Lower lobe of right lung (tissue), 2 donors: ENCODE results near the gene TECPR2. TPM values are rescaled to one million over a fixed set of nuclear protein-coding genes. Genes with fewer than 3 reads are reported as not detected.
A peak's percentile ranks its signal among the peaks of the same experiment; 100 is the strongest.
"Not testable (repeated sequence)": the region's sequence is repeated elsewhere in the genome, so short reads cannot be mapped to it uniquely, and the experiment has no call there.

Experiments used
- ATAC-seq, 2 donors: fragments of 200-7000 bp; cut with Tn5 transposase; one replicate each; pipeline ENCODE4 v1.9.1; 2020 to 2022; ENCODE audit warnings: mild to moderate bottlenecking in 2 of 2, moderate library complexity in 2 of 2
- DNase-seq: peaks from one replicate; pipeline ENCODE4 v3.0.0-alpha.2; 2020
- H3K27ac ChIP-seq: fragments of 200-600 bp; one replicate; pipeline ENCODE4 v1.8.0; 2022
- H3K27me3 ChIP-seq: fragments of 200-600 bp; one replicate; pipeline ENCODE4 v1.8.0; 2022; ENCODE audit warnings: low read depth
- H3K36me3 ChIP-seq: fragments of 200-600 bp; one replicate; pipeline ENCODE4 v1.8.0; 2022; ENCODE audit warnings: mild to moderate bottlenecking
- H3K4me1 ChIP-seq: fragments of 200-600 bp; one replicate; pipeline ENCODE4 v1.8.0; 2022
- H3K4me3 ChIP-seq: fragments of 200-600 bp; one replicate; pipeline ENCODE4 v1.8.0; 2022; ENCODE audit warnings: mild to moderate bottlenecking
- H3K9me3 ChIP-seq: fragments of 200-600 bp; one replicate; pipeline ENCODE4 v1.8.0; 2022
- intact Hi-C: fragments of 100-400 bp; cut with DNase I; formaldehyde crosslinking; loops from one replicate; pipeline ENCODE4 v1.11.0; 2022
- total RNA-seq: library from RNA; stranded (reverse); fragmentation: NEBNext Ultra II Directional; extraction: Animal tissue kit (Norgen Biotek cat#: 25700); gene quantifications from one replicate; pipeline ENCODE4 v1.2.1, GENCODE V29; 2021
- TF ChIP-seq, protein P1 (sequence below): fragments of 200-600 bp; IDR thresholded peaks from one replicate; pipeline ENCODE4 v1.8.0; 2022; ENCODE audit warnings: antibody characterized with exemption, mild to moderate bottlenecking
- donor health status: DM: no; HTN: yes; CAD: no; lungs with severe emphysema.

Gene TECPR2
- total RNA-seq, 1 donor from 2014 or later = 23.2 TPM

GRCh38 chr14:102516531-102517391, 154.0 kb downstream of the TECPR2 start:
- ATAC-seq (peak; percentile 90 to 91), DNase-seq (peak; percentile 71)
- Histone ChIP-seq H3K27me3 (no peaks in the 10 kb centered on the region), H3K4me1 (peaks cover 6% of the 10 kb centered on the region), H3K27ac (peak overlapping the region; percentile 73), H3K4me3 (peak overlapping the region; percentile 69), H3K36me3 (no peaks in the 10 kb centered on the region), H3K9me3 (no peaks in the 10 kb centered on the region)
- TF ChIP-seq, protein P1, sequence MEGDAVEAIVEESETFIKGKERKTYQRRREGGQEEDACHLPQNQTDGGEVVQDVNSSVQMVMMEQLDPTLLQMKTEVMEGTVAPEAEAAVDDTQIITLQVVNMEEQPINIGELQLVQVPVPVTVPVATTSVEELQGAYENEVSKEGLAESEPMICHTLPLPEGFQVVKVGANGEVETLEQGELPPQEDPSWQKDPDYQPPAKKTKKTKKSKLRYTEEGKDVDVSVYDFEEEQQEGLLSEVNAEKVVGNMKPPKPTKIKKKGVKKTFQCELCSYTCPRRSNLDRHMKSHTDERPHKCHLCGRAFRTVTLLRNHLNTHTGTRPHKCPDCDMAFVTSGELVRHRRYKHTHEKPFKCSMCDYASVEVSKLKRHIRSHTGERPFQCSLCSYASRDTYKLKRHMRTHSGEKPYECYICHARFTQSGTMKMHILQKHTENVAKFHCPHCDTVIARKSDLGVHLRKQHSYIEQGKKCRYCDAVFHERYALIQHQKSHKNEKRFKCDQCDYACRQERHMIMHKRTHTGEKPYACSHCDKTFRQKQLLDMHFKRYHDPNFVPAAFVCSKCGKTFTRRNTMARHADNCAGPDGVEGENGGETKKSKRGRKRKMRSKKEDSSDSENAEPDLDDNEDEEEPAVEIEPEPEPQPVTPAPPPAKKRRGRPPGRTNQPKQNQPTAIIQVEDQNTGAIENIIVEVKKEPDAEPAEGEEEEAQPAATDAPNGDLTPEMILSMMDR = peak; percentile 88
- intact Hi-C loops = loop anchor here (5.0 kb wide), 1 partner anchor 79 kb away; no protein-coding TSS in a partner anchor

DNA sequence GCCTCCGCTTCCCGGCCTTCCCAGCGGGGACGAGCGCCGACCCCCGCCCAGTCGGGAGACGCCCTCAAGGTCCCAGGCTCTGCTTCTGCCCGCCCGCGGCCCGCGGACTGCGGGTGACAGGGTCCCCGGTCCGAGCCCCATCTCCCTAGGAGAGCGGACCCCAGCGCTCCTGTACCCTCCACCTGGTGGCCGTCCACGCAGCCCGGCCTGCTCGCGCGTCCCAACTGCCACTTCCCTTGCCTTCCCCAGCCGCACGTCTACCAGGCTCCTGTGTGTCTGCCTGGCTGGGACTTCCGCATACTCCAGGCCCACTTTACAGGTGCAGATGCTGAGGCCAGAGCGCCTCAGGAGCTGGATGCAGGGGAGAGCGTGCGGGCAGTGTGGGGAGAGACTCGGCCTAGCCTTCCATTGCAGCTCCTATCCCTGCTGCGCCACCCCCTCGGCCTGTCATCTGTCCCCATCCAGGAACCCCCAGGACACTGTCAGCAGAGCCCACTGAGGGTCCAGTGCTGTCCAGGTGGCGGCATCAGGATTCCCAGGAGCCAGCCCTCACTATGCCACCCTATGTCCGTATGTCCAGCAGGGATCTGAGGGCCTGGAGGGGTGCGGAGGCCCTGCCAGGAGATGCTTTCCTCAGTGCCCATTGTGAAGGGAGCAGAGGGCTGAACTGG, 154.8 kb downstream of the TECPR2 start:
- ATAC-seq (peak; percentile 21 to 49), DNase-seq (no peak)
- H3K27me3 ChIP-seq = no peaks in the 10 kb centered on the region
- H3K36me3 ChIP-seq = no peaks in the 10 kb centered on the region
- TF ChIP-seq, protein P1 = no peak
- no peaks in the 10 kb centered on the region for H3K9me3 ChIP-seq
- intact Hi-C loops = loop anchor here (5.0 kb wide), 1 partner anchor 80 kb away; no protein-coding TSS in a partner anchor
- peak overlapping the region; percentile 69 for H3K4me3 ChIP-seq
- peaks cover 6% of the 10 kb centered on the region for H3K4me1 ChIP-seq
- H3K27ac ChIP-seq = peak overlapping the region; percentile 73

GRCh38 chr14:102518063-102518648, 155.4 kb downstream of the TECPR2 start:
- Histone ChIP-seq H3K27ac (no peak overlapping the region), H3K4me3 (no peak overlapping the region), H3K9me3 (no peaks in the 10 kb centered on the region), H3K4me1 (peaks cover 6% of the 10 kb centered on the region), H3K27me3 (no peaks in the 10 kb centered on the region), H3K36me3 (no peaks in the 10 kb centered on the region)
- ATAC-seq (no peak), DNase-seq (no peak)
- intact Hi-C loops = loop anchor here (5.0 kb wide), 1 partner anchor 81 kb away; no protein-coding TSS in a partner anchor
- TF ChIP-seq, protein P1 = no peak

GRCh38 chr14:102519709-102520108, 157.0 kb downstream of the TECPR2 start:
- H3K27me3 ChIP-seq, DNase-seq, H3K4me3 ChIP-seq, ATAC-seq, H3K27ac ChIP-seq, H3K36me3 ChIP-seq, H3K9me3 ChIP-seq: not testable (repeated sequence)
- intact Hi-C loops = loop anchor here (5.0 kb wide), 1 partner anchor 82 kb away; no protein-coding TSS in a partner anchor
- H3K4me1 ChIP-seq = peaks cover 17% of the 10 kb centered on the region

DNA sequence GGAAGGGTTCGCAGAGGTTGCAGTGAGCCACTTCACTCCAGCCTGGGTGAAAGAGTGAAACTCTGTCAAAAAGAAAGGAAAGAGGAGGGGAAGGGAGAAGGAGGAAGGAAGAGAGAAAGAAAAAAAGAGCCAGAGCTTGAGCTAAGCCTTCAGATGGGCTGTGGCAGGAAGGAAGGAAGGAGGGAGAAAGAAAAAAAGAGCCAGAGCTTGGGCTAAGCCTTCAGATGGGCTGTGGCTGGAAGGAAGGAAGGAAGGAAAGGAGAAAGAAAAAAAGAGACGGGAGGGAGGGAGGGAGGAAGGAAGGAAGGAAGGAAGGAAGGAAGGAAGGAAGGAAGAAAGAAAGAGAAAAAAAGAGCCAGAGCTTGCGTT, 160.4 kb downstream of the TECPR2 start:
- Histone ChIP-seq H3K9me3 (no peaks in the 10 kb centered on the region), H3K27ac (no peak overlapping the region), H3K27me3 (no peaks in the 10 kb centered on the region), H3K36me3 (no peaks in the 10 kb centered on the region), H3K4me3 (no peak overlapping the region), H3K4me1 (peaks cover 22% of the 10 kb centered on the region)
- TF ChIP-seq, protein P1 = no peak
- intact Hi-C loops = no loop called here
- ATAC-seq = no peak
- DNase-seq = no peak
